Suppressor macrophage treated with lipopolysaccharide for 4 hours (primary cell): ENCODE data around the gene KLHL22.
"Not testable (repeated sequence)": the region's sequence is repeated elsewhere in the genome, so short reads cannot be mapped to it uniquely, and the experiment has no call there.

Experiments
- DNase-seq: peaks from one replicate; pipeline ENCODE4 v3.0.0-alpha.2; 2020

The KLHL22 gene

GRCh38 chr22:20415241-20415640 is 80.4 kb downstream of the KLHL22 start:
- not testable (repeated sequence) for DNase-seq

GRCh38 chr22:20414450-20414849 is 81.1 kb downstream of the KLHL22 start:
- no peak for DNase-seq

GRCh38 chr22:20414059-20414440 is 81.5 kb downstream of the KLHL22 start:
- no peak for DNase-seq

- DNase-seq, result no peak
Measured at GRCh38 chr22:20413217-20414058, 82.2 kb downstream of the KLHL22 start.

- DNase-seq, result no peak
Measured at GRCh38 chr22:20412474-20413216, 83.0 kb downstream of the KLHL22 start.

GRCh38 chr22:20409385-20409784 is 86.2 kb downstream of the KLHL22 start:
- not testable (repeated sequence) for DNase-seq

- DNase-seq, result no peak
Measured at GRCh38 chr22:20408891-20409290, 86.7 kb downstream of the KLHL22 start.

- DNase-seq, result no peak
Measured at GRCh38 chr22:20407829-20408228, 87.8 kb downstream of the KLHL22 start.

GRCh38 chr22:20406686-20407408 is 88.7 kb downstream of the KLHL22 start:
- DNase-seq, result no peak

GRCh38 chr22:20405931-20406685 is 89.5 kb downstream of the KLHL22 start:
- no peak for DNase-seq

GRCh38 chr22:20405291-20405930 is 90.2 kb downstream of the KLHL22 start:
- no peak for DNase-seq

- DNase-seq, result no peak
Measured at GRCh38 chr22:20404881-20405280, 90.7 kb downstream of the KLHL22 start.

GRCh38 chr22:20403779-20404140 is 91.8 kb downstream of the KLHL22 start:
- DNase-seq, result no peak

- DNase-seq, result no peak
Measured at GRCh38 chr22:20402960-20403778, 92.4 kb downstream of the KLHL22 start.

GRCh38 chr22:20401376-20402014 is 94.1 kb downstream of the KLHL22 start:
- DNase-seq, result no peak

GRCh38 chr22:20400606-20401375 is 94.8 kb downstream of the KLHL22 start:
- DNase-seq, result no peak

GRCh38 chr22:20399866-20400605 is 95.6 kb downstream of the KLHL22 start:
- DNase-seq, result no peak

GRCh38 chr22:20398420-20398819 is 97.2 kb downstream of the KLHL22 start:
- DNase-seq, result no peak

- DNase-seq, result no peak
Measured at GRCh38 chr22:20397498-20397897, 98.1 kb downstream of the KLHL22 start.
